Measurements from ENCODE around the gene VSNL1.

Gene VSNL1

DNA sequence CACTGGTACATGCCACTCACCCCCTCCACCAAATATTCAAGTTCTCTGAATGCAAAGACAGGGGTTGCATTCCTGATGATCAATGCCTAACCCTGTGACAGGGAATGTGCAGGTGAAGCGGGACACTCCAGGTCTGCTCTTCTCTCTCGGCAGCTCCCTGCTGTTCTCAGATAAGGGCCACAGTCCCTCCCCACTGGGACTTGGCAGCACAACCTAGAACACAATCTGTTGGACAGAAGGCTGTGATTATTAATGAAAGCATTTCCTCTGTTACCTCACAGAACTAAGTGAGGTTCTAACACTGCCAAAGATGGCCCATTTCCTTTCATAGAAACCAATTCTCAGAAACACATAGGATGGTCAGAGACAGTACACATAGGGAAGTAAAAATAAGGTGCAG, 42.7 kb downstream of the VSNL1 start:
- DNase-seq (ENCODE audit: low spot score), result no peak

GRCh38 chr2:17583646-17584045, 43.1 kb downstream of the VSNL1 start:
- DNase-seq (ENCODE audit: low spot score), result no peak

- DNase-seq (ENCODE audit: low spot score), result no peak
These were observed 44.2 kb downstream of the VSNL1 start for GRCh38 chr2:17584689-17585088.

GRCh38 chr2:17587469-17587868, 47.0 kb downstream of the VSNL1 start:
- DNase-seq (ENCODE audit: low spot score), result no peak

DNA sequence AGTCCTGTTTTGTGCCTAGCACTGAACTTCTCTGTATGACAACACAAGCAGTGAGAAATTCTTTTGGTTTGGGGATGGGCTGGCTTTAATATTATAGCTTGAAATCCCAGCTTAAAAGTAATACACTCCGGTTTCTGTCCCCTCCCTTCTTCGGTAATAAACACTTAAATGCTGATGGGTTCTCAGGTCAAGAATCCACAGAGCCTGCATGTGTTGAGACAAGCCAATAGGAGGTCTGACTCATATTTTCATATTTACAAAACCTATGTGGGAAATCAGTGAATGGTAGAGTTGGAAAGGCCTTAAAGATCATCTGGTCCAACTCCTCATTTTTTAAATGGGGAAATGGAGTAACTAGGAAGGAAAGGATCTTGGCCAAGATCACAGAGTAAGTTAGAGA, 47.5 kb downstream of the VSNL1 start:
- DNase-seq (ENCODE audit: low spot score), result no peak

DNA sequence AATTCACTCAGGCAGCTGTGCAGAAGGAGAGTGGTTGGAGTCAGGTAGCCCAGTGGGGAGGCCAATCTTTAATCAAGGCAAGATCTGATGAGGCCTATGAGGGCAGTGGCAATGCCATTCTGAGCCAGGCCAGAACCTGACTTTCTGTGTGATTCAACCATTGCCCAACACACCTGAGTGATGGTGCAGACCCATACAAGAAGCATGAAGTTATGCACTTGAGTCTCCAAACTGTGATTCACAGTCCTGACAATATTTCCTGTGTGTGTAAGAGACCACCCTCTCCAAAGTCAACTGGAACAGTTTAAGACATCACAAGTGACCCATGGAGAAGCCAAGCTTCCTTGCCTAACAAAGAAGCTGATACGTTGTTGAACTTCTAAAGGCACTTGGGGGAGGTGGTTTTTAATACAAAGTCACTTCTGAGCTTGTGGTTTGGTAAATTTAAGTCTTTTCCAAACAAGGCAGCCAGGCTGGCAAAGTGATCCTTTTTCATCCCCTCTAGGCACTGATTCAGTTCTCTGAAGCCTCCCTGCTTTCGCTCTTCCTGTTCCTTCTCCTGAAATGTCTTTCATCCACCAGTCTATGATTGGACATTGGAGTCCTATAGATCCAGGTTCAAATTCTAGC, 49.0 kb downstream of the VSNL1 start:
- DNase-seq (ENCODE audit: low spot score), result no peak

- no peak for DNase-seq (ENCODE audit: low spot score)
These were observed 49.9 kb downstream of the VSNL1 start for GRCh38 chr2:17590342-17590911.

DNA sequence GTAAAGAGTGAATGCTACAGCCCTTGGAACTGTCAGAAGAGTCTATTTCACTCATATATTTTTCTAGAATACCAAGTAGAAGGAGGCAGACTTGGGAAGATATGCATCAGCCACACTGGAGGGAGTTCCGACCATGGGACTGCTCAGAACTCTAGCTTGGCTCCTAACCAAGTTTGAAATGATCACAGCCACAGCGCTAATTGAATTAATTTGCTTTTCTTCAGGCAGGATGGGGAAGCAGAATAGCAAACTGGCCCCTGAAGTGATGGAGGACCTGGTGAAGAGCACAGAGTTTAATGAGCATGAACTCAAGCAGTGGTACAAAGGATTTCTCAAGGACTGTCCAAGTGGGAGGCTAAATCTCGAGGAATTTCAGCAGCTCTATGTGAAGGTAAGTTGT, 51.4 kb downstream of the VSNL1 start:
- DNase-seq (ENCODE audit: low spot score), result no peak

DNA sequence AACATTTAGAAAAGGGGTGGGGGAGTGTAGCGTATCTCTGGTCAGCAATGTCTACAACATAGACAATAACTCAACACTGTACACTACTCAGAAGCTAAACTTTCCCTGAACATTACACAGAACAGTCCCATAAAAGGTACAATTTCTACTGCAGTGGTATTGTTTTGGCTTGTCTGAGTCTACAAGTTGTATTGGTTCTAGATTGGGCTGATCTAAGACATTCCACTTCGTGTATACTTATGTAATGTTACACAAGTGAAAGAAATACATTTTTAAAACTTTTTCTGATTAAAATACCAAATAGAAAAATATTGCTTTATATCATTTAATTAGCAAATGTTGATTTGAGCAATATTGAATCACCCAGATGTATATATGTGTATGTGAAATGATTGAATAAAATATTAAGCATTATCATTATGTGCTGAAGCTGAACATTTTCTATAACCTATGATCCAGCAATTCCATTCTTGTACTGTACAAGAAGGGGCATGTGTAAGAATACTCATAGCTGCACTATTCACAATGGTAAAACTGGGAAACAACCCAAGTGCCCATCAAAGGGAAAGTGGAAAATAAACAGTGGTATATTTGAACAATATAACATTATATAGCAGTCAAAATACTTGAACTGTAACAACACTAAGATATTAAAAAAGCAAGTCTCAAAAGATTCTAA, 52.4 kb downstream of the VSNL1 start:
- DNase-seq (ENCODE audit: low spot score), result no peak

GRCh38 chr2:17593445-17593840, 52.9 kb downstream of the VSNL1 start:
- DNase-seq (ENCODE audit: low spot score), result no peak

GRCh38 chr2:17593841-17594491, 53.5 kb downstream of the VSNL1 start:
- no peak for DNase-seq (ENCODE audit: low spot score)

DNA sequence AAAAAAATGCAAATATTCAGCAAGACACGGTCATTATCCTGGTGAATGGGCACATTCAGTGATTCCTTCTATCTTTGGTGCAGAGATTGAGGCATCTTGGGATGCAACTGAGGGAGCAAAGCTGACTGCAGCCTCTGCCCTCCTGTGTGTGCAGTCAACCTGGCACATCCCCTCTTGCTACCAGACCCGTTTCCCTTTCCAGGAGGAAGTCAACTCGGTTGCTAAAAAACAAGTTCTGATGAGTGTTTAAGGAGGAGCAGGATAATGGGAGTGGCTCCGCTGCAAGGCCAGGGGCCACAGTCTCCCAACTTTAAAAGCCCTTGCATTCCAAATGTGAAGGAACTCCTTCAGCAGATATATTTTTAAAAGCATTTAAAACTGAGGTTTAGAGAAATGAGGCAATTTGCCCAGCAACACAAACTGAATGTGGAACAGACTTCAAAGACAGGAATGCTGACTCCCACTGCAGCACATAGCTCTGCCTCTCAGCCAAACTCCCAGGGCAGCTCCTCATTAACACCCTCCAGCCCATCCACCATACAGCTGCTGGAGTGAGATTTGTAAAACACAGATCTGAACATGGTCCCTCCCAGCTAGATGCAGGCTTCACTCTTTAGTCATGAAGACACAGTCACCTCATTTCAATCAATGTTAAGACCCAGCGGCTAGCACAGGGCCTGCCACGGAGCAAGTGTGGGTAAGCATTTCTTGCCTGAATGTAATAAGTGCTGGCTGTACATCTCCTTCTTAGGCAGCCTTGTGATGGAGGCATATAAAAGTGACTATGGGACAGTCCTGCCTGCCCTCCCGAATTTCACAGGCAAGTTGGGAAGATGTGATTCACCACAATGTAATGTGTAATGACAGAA, 54.3 kb downstream of the VSNL1 start:
- DNase-seq (ENCODE audit: low spot score), result no peak

DNA sequence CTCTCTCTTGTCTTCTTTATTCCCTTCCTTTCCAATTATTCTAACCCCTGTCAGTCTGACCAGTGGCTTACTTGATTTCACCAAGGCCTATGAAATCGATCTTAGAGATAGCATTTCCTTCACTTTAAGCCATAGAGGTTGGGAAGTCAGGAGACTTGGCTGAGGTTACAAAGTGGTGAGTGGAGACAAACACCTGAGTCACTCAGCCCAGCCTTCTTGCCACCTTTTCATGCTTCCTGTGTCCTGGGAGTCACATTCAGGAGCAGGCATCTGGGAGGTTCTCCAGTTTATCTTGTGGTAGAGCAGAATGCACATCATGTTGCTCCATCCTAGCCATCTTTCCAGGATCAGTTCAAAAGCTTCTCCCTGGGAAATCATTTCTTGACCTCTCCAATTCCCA, 59.1 kb downstream of the VSNL1 start:
- DNase-seq (ENCODE audit: low spot score), result no peak

GRCh38 chr2:17600556-17601204, 60.2 kb downstream of the VSNL1 start:
- DNase-seq (ENCODE audit: low spot score), result no peak

DNA sequence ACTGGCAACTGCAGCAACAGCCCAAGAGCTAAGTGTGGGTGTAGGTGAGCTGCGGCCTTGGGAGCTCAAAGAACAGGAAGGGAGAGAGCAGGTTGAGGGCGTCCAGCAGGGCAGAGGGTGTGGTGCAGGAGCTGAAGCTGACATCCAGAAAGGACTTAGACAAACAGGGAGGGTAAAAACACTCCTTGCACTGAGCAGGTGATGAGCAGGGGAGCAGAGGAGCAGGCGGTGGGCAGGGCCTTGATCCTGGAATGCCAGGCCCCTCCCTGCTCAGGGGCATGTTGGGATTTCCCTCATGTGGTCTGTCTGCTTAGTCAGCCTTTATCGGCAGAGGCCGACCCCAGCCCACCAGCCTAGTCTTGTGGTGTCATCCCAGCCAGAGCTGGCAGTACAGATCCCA, 63.6 kb downstream of the VSNL1 start:
- no peak for DNase-seq (ENCODE audit: low spot score)

GRCh38 chr2:17605696-17606095, 65.2 kb downstream of the VSNL1 start:
- DNase-seq (ENCODE audit: low spot score), result no peak

DNA sequence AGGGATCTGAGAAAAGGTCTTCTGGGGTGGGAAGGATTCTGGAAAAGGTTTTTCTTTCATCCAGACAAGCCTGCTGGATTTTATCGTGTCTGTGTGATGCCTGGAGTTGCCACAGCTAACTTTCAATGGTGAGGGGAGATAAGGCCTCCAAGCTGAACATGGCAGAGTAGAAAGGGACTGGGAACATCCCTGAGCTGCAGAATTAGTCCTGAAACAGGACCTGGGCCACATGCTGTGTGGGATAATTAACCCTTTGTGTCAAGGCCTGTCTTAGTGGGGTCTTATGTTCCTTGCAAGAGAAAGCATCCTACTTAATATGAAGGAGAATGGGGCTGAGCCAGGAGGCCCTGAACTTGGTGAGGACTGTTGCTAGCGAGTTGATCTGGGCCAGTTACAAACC, 66.4 kb downstream of the VSNL1 start:
- no peak for DNase-seq (ENCODE audit: low spot score)

DNA sequence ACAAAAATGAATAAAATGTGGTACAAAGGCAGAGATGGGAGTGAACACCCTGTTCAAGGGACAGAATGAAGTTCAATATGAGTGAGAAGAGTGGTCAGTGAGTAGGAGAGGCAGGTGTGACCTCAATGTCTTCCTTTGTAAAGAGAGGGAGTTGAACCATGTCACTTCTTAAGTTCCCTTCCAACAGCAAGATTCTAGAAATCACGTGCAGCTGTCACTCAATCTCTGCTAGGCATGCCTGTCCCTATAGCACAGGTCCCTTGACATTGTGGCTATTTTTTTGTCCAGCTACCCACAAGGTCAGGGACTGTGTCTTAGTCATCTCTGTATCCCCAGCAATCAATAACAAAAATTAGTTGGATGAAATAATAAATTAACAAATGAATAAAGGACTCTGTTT, 66.9 kb downstream of the VSNL1 start:
- no peak for DNase-seq (ENCODE audit: low spot score)

GRCh38 chr2:17608251-17608650, 67.8 kb downstream of the VSNL1 start:
- DNase-seq (ENCODE audit: low spot score), result no peak

DNA sequence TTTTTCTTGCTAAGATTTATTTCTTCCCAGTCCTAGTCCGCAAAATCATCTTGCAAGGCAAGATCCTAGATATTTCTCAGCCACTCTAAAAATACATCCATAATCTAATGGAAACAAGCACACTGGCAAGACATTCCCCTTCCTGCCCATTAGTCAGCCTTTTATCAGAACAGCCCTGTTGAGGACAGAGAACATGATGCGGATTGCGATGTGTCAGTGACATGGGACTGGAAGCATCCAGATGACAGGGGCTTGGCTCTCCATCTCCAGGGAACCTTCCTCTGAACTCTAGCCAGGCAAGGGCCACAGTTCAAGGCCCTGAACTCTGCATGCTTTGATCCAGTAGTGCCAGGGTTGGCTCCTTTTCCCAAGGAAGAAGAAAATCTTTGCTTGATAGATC, 70.0 kb downstream of the VSNL1 start:
- no peak for DNase-seq (ENCODE audit: low spot score)

DNA sequence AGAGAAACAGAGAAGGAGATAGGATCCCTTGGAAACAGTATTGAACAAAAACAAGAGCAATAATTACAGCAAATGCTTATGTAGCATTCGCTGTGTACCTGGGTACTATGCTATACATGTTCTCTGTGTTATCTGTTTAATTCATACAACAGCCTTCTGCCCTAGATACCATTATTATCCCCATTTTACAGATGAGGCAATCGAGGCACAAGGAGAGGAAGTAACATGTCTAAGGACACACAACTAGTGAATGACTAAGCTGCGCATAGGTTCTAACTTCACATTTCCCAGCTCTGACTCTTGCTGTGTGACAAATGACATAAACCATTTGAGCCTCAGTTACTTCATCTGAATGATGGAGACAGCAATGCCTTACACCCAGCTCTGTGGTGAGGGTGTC, 70.5 kb downstream of the VSNL1 start:
- no peak for DNase-seq (ENCODE audit: low spot score)
